NCI-H510A treated with DMSO at 0.1 percent for 48 hours (cell line): ENCODE measurements around the gene LDHD.
"Not testable (repeated sequence)": the region's sequence is repeated elsewhere in the genome, so short reads cannot be mapped to it uniquely, and the experiment has no call there.

ENCODE experiments used
- DNase-seq: peaks from one replicate; lab custom pipeline; 2025; lab: John Stamatoyannopoulos, UW

LDHD gene

DNA sequence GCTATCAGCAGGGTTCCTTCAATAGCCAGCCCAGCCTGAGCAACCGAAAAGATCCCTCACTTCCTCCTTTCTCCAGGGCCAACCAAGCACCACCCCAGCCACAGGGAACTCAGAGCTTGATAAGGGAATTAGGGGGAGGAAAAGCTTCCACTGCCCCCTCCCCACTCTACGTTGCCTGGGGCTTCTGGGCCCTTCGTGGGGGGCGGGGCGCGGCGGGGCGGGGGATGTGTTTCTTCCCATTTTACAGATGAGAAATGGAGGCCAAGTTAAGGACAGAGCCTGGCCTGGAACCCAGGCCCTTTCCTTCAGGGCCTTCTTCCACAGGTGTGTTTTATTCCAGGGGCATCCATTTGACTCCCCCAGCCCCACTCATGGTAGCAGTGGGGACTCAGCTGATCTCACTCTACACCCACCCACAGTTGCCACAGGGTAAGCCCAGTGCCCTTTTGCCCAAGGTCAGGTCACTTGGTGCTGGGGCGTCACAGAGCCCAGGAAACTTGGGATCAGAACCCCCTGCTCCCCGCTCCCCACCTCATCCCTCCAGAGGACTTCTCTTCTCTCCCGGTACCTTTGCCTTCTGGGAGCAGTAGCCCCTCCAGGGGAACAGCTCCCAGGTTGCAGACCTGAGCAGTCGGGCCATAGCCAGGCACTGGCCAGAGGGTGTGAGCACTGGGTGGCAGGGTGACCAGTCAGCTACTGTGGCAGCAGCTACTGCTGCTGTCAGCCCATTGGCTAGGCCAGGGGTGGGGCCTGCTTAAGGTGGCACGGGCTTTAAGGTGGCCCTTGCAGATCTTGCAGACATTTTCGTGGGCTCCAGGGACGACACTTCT is at the start of gene LDHD:
LDHD (minus strand) TSS at position 700 of the 830 bp plus-strand sequence; CDS start at position 640, 60 bp downstream.
- no peak for DNase-seq

DNA sequence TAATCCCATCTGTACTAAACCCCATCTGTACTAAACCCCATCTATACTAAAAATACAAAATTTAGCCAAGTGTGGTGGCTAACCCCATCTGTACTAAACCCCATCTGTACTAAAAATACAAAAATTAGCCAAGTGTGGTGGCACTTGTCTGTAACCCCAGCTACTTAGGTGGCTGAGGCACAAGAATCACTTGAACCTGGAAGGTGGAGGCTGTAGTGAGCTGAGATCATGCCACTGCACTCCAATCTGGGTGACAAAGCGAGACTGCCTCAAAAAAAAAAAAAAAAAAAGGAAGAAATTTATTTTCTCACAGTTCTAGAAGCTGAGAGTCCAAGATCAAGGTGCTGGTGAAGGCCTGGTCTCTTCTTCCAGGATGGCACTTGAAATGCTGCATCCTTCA is 43.8 kb upstream of the LDHD start:
- no peak for DNase-seq

DNA sequence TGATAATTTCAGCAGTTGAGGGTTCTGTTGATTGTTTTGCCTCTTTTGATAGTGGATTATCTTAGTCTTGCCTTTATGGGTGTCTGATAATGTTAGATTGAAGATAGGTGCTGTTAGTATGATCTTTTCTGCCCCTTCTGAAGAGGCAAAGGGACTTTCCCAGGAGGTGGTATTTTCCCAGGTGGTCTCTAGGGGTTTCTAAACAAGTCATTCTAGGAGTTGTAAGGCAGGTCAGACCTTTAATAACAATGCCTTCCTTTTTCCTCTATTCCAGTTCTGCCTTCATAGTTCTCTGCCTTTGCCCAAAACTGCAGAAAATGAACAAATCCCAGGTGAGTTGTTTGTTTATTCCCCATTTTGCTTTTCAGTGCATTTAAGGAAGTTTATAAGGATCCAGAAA is 36.1 kb upstream of the LDHD start:
- no peak for DNase-seq

DNA sequence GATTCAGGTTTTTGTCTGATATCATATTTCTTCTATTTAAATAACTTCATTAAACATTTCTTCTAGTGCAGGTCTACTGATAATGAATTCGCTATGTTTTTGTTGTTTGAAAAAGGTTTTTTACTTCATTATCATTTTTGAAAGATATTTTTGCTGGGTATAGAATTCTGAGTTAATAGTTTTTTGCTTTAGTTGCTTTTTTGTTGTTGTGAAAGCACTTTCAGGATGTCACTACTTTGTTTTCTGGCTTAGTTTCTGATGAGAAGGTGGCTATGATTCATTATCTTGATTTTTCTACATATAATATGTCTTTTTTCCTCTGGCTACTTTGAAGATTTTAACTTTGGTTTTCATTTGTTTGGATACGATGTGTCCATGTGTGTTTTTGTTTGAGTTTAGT is 35.2 kb upstream of the LDHD start:
- no peak for DNase-seq

DNA sequence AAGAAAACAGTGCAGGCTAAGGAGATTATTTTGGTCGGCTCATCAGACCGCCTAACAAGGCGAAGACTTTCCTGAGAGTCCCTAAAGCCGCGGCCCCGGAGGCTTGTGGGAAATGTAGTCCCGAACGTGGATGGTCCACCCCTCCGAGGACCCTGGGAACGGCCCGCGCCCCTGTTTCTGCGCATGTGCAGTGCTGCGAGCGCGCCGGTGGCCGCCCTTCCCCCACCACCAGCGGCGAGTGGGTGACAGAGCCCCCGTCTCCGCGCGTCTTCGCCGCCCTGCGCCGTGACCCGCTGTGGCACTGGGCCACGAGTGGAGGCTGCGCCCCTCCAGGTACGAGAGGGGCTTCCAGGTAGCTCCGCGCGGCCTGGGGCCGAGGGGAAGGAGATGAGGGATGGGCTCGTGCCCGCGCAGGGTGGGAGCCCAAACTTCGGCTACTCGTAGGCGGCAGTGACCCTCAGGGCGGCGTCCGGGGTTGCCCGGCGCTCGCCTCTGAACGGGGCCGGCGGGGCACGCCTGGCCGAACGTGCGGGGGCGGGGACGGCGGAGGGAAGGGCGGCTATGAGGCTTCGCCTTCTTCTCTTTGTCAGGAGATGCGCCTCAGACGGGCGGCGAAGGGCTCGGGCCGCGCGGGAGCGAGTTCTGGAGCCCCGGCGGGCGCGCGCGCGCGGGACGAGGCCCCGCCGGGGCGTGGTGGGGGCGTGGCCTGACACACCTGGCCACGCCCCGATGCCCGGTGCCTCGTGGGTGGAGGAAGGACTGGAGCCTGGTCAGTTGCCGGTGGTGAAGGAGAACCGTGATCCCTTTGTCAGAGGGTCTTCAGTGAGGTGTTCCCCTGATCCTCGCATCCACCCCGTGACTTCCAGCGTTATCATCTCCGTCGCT is 32.0 kb upstream of the LDHD start, which contains the start of gene ZFP1:
ZFP1 (plus strand) TSS at position 214 of the 885 bp plus-strand sequence. CDS start 4,428 bp downstream, outside the sequence.
- DNase-seq: peak; percentile 66

DNA sequence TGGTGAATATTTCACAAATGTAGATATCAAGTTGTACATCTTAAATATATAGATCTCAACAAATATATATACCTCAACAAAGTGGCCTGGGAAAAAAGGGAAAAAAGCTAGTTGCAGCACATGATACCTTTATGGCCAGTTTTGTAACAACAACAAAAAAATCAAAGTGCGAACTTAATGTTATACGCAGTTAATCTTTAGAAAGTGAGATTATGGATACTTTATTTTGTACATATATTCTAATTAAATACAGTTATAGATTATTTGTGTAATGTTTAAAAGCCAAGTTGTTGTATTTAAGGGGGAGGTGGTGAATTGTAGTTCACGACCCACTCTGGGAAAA is 31.4 kb upstream of the LDHD start:
- no peak for DNase-seq

DNA sequence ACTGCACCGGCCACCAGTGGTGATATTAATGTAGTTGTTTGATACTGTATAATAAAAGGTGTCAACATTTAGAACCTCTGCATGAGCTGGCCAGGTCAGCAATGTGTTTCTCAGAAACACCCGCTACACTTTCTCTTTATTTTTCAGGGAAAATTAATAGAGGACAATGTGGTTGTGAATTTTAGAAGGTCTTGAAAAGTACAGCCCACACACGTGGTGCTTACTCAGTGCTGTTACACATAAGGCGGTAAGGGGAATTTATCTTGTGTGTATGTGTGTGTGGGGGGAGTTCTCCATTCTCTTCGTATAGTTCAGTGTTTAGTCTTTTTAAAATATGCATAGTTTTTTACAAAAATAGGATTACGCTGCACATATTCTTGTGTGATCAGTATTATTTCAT is 27.4 kb upstream of the LDHD start:
- DNase-seq: no peak

DNA sequence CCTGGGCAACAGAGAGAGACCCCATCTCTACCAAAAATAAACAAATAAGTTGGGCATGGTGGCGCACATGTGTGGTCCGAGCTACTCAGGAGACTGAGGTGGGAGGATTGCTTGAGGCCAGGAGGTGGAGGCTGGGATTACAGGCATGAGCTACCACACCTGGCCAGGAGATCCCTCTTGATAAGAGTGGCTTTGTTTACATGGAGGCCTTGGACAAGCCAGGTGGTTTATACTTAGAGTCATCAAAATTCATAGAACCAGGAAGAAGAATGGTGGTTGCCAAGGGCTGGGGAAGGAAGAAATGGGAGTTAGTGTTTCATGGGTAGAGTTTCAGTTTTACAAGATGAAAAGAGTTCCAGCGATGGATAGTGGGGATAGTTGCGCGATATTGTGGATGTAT is 22.9 kb upstream of the LDHD start:
- DNase-seq: peak; percentile 67

DNA sequence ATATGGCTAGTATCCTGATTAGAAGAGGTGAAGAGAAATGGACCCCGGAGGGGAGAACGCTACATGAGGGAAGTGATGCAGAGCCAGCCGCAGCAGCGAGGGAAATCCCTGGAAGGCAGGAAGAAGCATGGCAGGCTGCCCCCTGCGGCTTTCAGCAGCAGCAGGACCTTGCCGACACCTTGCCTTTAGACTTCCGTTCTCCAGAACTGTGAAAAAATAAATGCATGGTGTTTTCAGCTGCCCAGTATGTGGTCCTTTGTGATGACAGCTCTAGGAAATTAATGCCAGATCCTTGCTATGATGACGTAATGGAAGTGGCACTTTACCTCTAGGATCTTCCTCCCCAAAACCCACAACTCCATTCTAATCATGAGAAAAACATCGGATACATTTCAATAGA is 22.1 kb upstream of the LDHD start:
- peak; percentile 24 for DNase-seq

DNA sequence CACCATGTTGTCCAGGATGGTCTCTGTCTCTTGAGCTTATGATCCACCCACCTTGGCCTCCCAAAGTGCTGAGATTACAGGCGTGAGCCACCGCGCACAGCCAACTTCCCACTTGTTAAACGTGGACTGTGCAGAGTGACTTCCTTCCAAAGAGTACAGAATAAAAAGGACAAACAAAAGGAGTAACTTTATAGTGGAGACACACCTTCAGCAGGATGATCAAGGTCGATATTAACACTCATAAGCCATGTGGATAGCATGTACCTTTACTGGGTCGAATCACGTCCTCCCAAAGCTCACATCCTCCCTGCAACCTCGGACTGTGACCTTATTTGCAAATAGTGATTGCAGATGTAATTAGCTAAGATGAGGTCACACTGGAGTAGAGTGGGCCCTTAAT is 21.7 kb upstream of the LDHD start:
- DNase-seq: no peak

DNA sequence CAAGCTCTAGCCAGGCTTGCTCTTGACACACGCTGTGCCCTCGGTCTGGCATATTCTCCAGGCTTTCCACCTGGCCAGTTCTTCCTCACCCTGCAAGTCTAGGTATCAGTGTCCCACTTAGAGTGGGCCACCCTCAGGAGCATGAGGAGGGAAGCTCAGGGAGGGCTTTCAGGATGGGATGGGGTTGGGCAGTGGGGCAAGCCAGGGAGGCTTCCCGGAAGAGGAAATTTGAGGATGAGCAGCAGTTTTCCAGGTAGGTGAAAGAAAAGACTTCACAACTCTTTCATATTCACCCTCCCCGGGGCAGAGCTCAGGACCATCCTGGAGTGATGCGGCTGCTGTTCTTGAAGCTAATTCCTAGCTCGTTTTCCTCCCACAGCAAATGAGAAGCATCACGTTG is 14.5 kb upstream of the LDHD start:
- DNase-seq: no peak

DNA sequence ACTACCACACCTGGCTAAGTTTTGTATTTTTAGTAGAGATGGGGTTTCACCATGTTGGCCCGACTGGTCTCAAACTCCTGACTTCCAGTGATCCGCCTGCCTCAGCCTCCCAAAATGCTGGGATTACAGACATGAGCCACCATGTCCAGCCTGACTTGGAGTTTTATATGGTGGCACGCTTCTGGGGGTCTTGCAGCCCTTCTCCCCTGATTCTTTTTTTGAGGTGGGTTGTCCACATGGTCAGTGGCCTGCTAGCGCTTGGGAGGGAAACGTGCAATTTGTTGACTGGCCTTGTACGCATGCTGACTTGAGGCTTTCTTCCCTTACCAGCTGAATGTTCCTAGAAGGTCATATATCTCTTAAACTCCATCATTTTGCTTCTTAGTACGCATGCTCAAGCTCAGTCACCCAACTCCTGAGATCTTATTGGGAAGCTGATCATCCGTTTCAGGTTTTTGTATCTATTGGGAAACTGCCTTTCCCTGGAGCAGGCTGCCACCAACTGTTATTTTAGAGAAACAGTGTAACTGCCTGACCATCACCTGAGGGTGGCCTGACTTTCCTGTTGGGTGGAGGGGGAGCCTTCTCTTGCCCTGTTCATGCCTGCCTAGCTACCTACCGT is 13.7 kb upstream of the LDHD start:
- DNase-seq: no peak

DNA sequence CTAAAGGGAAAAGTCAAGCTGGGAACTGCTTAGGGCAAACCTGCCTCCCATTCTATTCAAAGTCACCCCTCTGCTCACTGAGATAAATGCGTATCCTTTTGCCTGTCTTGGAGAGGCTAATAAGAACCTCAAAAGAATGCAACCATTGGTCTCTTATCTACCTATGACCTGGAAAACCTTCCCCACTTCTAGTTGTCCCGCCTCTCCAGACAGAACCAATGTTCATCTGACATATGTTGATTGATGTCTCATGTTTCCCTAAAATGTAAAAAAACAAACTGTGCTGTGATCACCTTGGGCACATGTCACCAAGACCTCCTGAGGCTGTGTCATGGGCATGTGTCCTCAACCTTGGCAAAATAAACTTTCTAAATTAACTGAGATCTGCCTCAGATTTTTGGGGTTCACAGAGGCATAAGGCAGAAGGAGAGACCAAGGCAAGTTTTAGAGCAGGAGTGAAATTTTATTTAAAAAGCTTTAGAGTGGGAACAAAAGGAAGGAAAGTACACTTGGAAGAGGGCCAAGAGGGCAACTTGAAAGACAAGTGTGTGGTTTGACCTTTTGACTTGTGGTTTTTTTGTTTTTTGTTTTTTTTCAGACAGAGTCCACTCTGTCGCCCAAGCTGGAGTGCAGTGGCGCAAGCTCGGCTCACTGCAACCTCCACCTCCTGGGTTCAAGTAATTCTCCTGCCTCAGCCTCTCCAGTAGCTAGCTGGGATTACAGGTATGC is 13.0 kb upstream of the LDHD start:
- not testable (repeated sequence) for DNase-seq

DNA sequence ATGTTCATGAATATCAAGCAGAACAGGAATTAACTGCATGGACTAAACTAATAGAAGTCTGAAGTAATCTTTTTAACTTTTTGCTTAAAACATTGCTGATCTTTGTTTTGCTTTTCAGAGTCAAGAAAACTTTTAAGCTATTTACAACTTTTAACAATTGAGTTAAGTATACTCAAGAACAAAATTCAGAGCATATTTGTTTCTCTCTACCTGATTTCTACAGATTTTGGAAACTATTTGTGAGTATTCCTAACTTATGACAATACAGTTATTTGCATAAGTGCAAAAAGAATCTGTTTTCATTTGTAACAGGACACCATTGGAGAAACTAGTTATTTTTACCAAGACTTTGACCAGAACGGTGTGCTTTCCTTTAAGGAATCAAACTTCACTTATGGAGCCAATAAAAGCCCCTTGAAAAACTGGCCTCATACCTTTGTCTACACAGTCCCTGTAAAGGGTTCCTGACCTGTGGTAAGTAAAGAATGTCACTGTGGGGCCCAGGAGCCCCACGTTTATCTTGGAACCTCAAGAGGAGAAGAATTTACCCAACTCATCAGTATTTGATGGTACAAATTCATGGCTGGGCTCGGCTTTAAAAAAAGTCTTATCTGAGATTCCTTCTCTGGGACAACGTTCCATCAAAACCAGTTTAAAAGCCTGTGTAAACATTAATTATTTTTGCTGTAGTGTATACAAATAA is 11.3 kb upstream of the LDHD start:
- DNase-seq: no peak

DNA sequence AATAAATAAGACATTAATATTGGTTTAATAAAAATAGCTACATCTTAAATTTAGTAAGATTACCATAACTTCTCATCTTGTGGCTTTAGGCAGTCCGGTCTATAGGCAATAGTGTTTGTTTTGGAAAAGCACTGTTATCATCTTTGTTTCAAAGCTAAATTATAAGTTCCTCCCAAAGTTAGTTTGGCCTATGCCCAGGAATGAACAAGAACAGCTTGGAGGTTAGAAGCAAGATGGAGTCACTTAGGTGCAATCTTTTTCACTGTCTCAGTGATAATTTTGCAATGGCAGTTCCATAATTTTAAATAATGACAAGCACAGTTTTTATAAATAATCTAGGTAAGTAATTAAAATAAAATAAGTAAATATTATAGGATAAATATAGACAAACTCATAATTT is 6.0 kb upstream of the LDHD start:
- DNase-seq: no peak

DNA sequence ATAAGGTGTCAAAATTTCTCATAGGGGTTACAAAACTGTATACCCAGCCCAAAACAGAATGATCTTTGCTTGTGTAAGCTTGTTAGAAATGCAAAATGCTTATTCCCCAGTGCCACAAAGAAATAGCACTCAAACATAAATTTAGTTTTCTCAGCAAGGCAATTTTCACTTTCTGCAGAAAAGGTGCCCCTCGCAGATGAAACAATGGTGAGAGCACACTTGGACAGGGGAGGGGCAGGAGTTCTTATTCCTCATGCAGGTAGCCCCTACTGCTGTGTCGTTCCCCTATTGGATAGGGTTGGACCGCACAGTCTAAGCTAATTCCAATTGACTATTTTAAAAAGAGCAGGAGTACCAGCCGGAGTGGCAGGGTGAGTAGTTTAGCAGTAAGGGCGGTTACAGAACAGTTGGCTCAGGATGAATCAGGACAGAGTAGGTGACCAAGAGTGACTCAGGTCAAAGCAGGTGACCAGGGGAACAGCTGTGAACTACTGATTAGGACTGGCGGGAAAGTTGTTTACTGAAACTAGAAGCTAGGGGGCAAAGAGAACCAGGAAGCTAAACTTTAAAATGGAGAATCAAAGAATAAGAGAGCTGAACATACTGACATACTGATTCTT is 5.5 kb upstream of the LDHD start:
- DNase-seq: no peak

DNA sequence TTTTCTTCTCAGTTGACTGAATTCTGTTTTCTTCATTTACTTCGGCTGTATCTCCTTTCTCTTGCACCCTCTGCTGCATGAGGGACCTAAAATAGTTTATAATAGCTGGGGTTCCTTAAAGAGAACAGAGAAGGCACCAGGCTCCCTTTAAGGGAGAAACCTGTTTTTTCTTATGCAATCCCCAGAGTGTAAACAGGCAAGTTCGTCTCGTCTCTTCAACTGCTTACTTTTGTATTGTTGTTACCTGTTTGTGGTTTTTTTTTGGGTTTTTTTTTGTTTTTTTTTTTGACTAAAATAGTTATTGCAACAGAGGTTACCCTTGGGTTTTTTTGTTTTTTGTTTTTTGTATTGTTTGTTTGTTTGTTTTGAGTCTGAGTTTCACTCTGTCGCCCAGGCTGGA is 3.7 kb upstream of the LDHD start:
- no peak for DNase-seq

DNA sequence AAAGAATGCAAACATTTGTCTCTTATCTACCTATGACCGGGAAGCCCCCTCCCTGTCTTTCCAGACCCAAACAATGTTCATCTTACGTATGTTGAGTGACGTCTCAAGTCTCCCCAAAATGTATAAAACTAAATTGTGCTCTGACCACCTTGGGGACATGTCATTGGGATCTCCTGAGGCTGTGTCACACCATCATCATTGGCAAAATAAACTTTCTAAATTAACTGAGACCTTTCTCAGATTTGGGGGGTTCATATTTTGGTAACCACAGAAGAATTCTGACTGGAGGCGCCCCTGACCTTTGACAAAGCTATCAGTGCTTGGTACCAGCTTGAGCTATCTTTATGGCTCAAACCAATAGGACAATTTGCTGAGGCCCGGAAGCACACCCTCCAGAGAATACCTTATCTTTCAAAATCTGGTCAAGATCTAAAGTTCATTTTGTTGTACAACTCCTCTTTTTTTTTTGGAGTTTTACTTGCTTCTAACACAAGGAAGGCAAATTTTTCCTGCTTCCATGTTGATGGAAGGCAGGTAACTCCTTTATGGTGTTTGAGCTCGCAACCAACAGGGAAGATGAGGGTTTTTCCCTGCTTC is 2.5 kb upstream of the LDHD start:
- DNase-seq: no peak

DNA sequence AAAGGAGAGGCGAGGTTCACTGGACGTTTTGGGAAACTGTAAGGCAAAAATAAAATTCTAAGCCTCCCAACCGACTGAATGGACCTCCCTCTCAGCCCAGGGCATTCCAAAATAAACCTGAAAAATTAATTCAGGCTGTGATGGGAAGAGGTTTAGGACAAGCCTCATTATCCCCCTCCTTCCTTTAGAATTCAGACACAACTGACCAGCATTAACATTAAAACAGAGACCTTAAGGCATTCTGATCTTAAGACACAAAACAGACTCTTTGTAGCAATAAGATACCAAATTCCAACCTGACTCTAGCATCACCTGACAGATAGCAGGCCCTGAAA is 298 bp upstream of the LDHD start:
- DNase-seq: no peak

DNA sequence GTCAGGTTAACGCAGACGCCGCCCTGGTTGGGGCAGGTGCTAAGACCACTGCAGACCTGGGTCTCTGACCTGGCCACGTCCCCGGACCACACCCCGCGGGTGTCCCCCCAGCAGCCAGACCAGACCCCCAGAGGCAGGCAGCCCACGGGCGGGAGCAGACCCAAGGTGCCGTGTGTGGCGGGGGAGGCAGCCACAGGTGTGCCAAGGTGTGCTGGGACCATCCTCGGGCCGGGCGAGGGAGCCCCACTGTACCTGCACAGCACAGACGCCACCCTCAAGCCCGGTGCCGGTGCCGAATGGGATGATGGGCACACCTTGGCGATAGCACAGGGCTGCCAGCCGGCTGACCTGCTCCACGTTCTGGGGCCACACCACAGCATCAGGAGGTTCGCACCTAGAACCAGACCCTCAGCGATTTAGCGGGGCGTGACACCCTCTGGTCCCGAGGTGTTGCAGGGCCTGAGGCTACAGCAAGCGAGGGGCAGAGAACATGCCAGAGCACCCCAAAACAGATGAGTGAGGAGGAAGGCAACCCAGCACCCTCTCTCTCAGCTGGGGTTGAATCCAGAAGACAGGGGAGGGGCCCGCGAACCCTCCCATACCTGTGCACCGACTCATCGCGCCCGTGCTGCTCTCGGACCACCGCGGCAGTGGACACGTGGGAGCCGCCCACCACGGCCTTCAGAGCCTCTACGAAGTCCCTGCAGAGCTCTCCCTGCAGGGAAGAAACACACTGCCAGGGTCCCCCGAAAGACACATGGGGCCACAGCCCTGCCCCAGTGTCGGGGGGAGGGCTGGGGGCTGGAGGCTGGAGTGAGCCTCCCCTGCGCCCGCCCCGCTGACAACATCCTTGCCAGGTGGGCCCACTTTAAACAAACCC is 1.4 kb downstream of the LDHD start:
- DNase-seq: no peak
